ENCODE results near the gene LCE1E. TPM values are rescaled to one million over a fixed set of nuclear protein-coding genes. Genes with fewer than 3 reads are reported as not detected.

LCE1E gene
- total and polyA plus RNA-seq, 2 donors (not counting 3 experiments of a cell fraction or from before 2014, with no cell fraction given): not detected

Other genes starting within 250 kb of the LCE1E start
- gene LCE3E, start 219.5 kb upstream of the LCE1E start, total RNA-seq: not detected in 2 replicates
- not detected in 2 replicates for gene LCE3E, start 219.5 kb upstream of the LCE1E start, polyA plus RNA-seq
- gene LCE3D, start 205.7 kb upstream of the LCE1E start, total RNA-seq: not detected in 2 replicates
- gene LCE3D, start 205.7 kb upstream of the LCE1E start, polyA plus RNA-seq: not detected in 2 replicates
- not detected in 2 replicates for gene LCE3C, start 186.0 kb upstream of the LCE1E start, total RNA-seq
- gene LCE3C, start 186.0 kb upstream of the LCE1E start, polyA plus RNA-seq: not detected in 2 replicates
- not detected in 2 replicates for gene LCE3B, start 172.4 kb upstream of the LCE1E start, total RNA-seq
- gene LCE3B, start 172.4 kb upstream of the LCE1E start, polyA plus RNA-seq: not detected in 2 replicates
- not detected in 2 replicates for gene LCE3A, start 163.2 kb upstream of the LCE1E start, total RNA-seq
- gene LCE3A, start 163.2 kb upstream of the LCE1E start, polyA plus RNA-seq: not detected in 2 replicates
- gene LCE2D, start 122.9 kb upstream of the LCE1E start, total RNA-seq: not detected in 2 replicates
- not detected in 2 replicates for gene LCE2D, start 122.9 kb upstream of the LCE1E start, polyA plus RNA-seq
- not detected in 2 replicates for gene LCE2C, start 111.0 kb upstream of the LCE1E start, total RNA-seq
- not detected in 2 replicates for gene LCE2C, start 111.0 kb upstream of the LCE1E start, polyA plus RNA-seq
- not detected in 2 replicates for gene LCE2B, start 100.1 kb upstream of the LCE1E start, total RNA-seq
- not detected in 2 replicates for gene LCE2B, start 100.1 kb upstream of the LCE1E start, polyA plus RNA-seq
- gene LCE2A, start 87.9 kb upstream of the LCE1E start, total RNA-seq: not detected in 2 replicates
- not detected in 2 replicates for gene LCE2A, start 87.9 kb upstream of the LCE1E start, polyA plus RNA-seq
- gene LCE4A, start 78.1 kb upstream of the LCE1E start, total RNA-seq: not detected in 2 replicates
- gene LCE4A, start 78.1 kb upstream of the LCE1E start, polyA plus RNA-seq: not detected in 2 replicates
- gene KPRP, start 28.2 kb upstream of the LCE1E start, total RNA-seq: not detected in 2 replicates
- not detected in 2 replicates for gene KPRP, start 28.2 kb upstream of the LCE1E start, polyA plus RNA-seq
- not detected in 2 replicates for gene LCE1F, start 11.1 kb upstream of the LCE1E start, total RNA-seq
- not detected in 2 replicates for gene LCE1F, start 11.1 kb upstream of the LCE1E start, polyA plus RNA-seq
- gene LCE1D, start 10.5 kb downstream of the LCE1E start, total RNA-seq: not detected in 2 replicates
- not detected in 2 replicates for gene LCE1D, start 10.5 kb downstream of the LCE1E start, polyA plus RNA-seq
- not detected in 2 replicates for gene LCE1C, start 20.4 kb downstream of the LCE1E start, total RNA-seq
- not detected in 2 replicates for gene LCE1C, start 20.4 kb downstream of the LCE1E start, polyA plus RNA-seq
- not detected in 2 replicates for gene LCE1B, start 25.7 kb downstream of the LCE1E start, total RNA-seq
- not detected in 2 replicates for gene LCE1B, start 25.7 kb downstream of the LCE1E start, polyA plus RNA-seq
- not detected in 2 replicates for gene LCE1A, start 41.2 kb downstream of the LCE1E start, total RNA-seq
- gene LCE1A, start 41.2 kb downstream of the LCE1E start, polyA plus RNA-seq: not detected in 2 replicates
- gene LCE6A, start 56.6 kb downstream of the LCE1E start, total RNA-seq: not detected in 2 replicates
- not detected in 2 replicates for gene LCE6A, start 56.6 kb downstream of the LCE1E start, polyA plus RNA-seq
- gene LCE7A, start 73.7 kb downstream of the LCE1E start, total RNA-seq: not detected in 2 replicates
- not detected in 2 replicates for gene LCE7A, start 73.7 kb downstream of the LCE1E start, polyA plus RNA-seq
- not detected in 2 replicates for gene SMCP, start 92.1 kb downstream of the LCE1E start, total RNA-seq
- not detected in 2 replicates for gene SMCP, start 92.1 kb downstream of the LCE1E start, polyA plus RNA-seq
- gene IVL, start 122.3 kb downstream of the LCE1E start, total RNA-seq: not detected in 2 replicates
- not detected in 2 replicates for gene IVL, start 122.3 kb downstream of the LCE1E start, polyA plus RNA-seq
- gene SPRR5, start 160.9 kb downstream of the LCE1E start, total RNA-seq: not detected in 2 replicates
- not detected in 2 replicates for gene SPRR5, start 160.9 kb downstream of the LCE1E start, polyA plus RNA-seq
- gene SPRR4, start 184.4 kb downstream of the LCE1E start, total RNA-seq: not detected in 2 replicates
- not detected in 2 replicates for gene SPRR4, start 184.4 kb downstream of the LCE1E start, polyA plus RNA-seq
- gene SPRR1A, start 197.8 kb downstream of the LCE1E start, total RNA-seq: not detected in 2 replicates
- not detected in 2 replicates for gene SPRR1A, start 197.8 kb downstream of the LCE1E start, polyA plus RNA-seq
- gene SPRR3, start 215.5 kb downstream of the LCE1E start, total RNA-seq: not detected in 2 replicates
- gene SPRR3, start 215.5 kb downstream of the LCE1E start, polyA plus RNA-seq: not detected in 2 replicates
- gene SPRR1B, start 244.9 kb downstream of the LCE1E start, total RNA-seq: not detected in 2 replicates
- gene SPRR1B, start 244.9 kb downstream of the LCE1E start, polyA plus RNA-seq: not detected in 2 replicates

Data from endothelial cell of umbilical vein (primary cell).